Hematopoietic multipotent progenitor cell (in vitro differentiated cells): ENCODE data around the gene OLFML2A. TPM values are rescaled to one million over a fixed set of nuclear protein-coding genes. Genes with fewer than 3 reads are reported as not detected.
A peak's percentile ranks its signal among the peaks of the same experiment; 100 is the strongest.
"Not testable (repeated sequence)": the region's sequence is repeated elsewhere in the genome, so short reads cannot be mapped to it uniquely, and the experiment has no call there.

Source experiments
- DNase-seq, 3 donors: peaks; one replicate each; pipeline ENCODE4 v3.0.0-alpha.2; 2011 to 2015; ENCODE audit warnings: low read depth in 2 of 3, low spot score in 2 of 3
- total RNA-seq: library from RNA; depleted of rRNA; stranded (reverse); fragments of >200 nt; gene quantifications from one replicate; pipeline ENCODE4 v1.2.3, GENCODE V29; 2012

OLFML2A gene
- total RNA-seq, 1 donor = 1.9 TPM

GRCh38 chr9:124818431-124819281 lies 41.7 kb downstream of the OLFML2A start:
- DNase-seq = peak in 1 of 3 donors; percentile 28

DNA sequence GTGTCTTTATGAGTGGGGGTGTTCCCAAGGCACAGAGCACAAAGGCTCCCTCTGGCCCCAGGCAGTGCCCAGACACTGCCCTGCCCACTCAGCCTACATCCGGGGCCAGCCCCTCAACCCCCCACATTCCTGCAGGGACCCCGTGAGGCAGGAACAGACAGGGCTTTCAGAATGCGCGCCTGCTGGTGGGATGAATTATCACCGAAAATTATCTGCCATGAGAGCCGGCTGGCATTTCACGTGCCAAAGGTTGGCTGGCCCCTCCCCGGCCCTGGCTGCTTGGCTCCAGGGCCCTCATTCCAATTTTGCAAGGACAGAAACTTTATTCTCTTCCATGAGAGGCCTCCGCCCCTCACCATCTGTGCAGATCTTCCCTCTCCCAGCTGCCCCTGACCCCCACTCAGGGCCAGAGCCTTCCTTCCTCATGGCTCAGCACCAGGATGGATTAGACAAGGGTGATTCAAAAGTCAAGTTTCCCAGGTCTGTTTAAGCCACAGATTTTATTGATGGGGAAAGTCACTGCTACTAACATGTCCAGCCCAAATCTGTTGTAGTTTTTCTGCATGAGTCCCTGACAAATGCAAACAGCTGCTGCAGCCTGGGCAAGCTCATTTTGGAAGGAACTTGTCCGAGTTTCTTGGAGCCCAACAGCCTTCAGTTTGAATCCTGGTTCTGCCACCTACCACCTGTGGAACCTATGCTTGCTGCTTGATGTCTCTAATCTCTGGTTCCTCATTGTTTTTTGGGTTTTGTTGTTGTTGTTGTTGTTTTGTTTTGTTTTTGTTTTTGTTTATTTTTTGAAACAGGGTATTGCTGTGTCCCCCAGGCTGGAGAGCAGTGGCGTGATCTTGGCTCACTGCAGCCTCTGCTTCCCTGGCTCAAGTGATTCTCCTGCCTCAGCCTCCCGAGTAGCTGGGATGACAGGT lies 44.0 kb downstream of the OLFML2A start:
- no peak for DNase-seq

DNA sequence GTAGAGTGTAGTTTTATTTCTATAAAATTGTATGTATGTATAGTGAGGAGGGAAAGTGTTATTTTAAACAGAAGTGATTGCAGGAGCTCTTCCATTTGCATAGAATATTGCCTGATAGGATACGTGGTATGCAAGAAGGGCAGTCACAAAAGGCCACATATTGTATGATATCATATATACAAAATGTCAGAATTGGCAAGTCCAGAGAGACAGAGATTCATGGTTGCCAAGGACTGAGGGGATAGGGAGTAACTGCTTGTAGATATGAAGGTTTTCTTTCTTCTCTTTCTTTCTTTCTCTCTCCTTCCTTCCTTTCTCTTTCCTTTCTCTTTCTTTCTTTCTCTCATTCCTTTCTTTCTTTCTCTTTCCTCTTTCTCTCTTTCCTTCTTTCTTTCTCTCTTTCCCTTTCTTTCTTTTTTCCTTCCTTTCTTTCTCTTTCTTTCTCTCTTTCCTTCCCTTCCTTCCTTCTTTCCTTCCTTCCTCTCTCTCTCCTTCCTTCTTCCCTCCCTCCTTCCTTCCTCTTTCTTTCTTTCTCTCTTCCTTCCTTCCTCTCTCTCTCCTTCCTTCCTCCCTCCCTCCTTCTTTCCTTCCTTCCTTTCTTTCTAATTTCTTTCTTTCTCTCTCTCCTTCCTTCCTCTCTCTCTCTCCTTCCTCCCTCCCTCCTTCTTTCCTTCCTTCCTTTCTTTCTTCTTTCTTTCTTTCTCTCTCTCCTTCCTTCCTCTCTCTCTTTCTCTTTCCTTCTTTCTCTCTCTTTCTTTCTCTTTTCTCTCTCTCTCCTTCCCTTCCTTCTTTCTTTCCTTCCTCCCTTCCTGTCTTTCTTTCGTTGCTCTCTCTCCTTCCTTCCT lies 51.8 kb downstream of the OLFML2A start:
- no peak for DNase-seq

GRCh38 chr9:124829334-124829669 lies 52.4 kb downstream of the OLFML2A start:
- no peak for DNase-seq

DNA sequence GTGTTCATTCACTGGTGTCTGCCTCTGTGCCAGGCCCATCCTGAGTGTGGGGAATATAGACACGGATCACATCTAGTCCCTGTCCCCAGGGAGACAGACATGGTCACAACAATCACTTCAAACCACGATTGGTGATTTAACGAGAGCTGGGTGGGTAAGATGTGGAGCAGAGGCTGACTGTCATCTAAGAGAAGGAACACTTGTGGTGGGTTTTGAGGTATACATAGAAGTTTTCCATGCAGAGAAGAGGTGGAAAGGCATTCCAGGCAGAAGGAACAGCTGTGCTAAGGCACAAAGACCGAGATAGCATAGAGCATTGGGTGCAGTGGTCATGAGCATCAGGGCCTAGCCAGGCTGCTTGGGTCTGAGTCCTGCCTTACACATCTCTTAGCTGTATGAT lies 53.7 kb downstream of the OLFML2A start:
- no peak for DNase-seq

- DNase-seq = no peak
Observed at GRCh38 chr9:124831642-124832364, 54.9 kb downstream of the OLFML2A start.

- DNase-seq = no peak
Observed at GRCh38 chr9:124834591-124834990, 57.7 kb downstream of the OLFML2A start.

- DNase-seq = no peak
Observed at GRCh38 chr9:124835026-124835557, 58.2 kb downstream of the OLFML2A start.

DNA sequence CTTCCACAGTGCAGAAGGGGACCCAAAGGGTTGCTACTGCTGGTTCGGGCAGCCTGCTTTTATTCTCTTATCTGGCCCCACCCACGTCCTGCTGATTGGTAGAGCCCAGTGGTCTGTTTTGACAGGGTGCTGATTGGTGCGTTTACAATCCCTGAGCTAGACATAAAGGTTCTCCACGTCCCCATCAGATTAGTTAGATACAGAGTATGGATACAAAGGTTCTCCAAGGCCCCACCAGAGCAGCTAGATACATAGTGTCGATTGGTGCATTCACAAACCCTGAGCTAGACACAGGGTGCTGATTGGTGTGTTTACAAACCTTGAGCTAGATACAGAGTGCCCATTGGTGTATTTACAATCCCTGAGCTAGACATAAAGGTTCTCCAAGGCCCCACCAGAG lies 61.2 kb downstream of the OLFML2A start:
- DNase-seq = not testable (repeated sequence)

DNA sequence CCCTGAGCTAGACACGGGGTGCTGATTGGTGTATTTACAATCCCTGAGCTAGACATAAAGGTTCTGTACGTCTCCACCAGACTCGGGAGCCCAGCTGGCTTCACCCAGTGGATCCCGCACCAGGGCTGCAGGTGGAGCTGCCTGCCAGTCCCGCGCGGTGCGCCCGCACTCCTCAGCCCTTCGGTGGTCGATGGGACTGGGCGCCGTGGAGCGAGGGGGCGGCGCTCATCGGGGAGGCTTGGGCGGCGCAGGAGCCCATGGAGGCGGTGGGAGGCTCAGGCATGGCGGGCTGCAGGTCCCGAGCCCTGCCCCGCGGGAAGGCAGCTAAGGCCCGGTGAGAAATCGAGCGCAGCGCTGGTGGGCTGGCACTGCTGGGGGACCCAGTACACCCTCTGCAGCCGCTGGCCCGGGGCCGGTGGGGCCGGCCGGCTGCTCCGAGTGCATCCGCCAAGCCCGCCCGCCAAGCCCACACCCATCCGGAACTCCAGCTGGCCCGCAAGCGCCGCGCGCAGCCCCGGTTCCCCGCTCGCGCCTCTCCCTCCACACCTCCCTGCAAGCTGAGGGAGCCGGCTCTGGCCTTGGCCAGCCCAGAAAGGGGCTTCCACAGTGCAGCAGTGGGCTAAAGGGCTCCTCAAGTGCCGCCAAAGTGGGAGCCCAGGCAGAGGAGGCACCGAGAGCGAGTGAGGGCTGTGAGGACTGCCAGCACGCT lies 61.8 kb downstream of the OLFML2A start:
- not testable (repeated sequence) for DNase-seq

DNA sequence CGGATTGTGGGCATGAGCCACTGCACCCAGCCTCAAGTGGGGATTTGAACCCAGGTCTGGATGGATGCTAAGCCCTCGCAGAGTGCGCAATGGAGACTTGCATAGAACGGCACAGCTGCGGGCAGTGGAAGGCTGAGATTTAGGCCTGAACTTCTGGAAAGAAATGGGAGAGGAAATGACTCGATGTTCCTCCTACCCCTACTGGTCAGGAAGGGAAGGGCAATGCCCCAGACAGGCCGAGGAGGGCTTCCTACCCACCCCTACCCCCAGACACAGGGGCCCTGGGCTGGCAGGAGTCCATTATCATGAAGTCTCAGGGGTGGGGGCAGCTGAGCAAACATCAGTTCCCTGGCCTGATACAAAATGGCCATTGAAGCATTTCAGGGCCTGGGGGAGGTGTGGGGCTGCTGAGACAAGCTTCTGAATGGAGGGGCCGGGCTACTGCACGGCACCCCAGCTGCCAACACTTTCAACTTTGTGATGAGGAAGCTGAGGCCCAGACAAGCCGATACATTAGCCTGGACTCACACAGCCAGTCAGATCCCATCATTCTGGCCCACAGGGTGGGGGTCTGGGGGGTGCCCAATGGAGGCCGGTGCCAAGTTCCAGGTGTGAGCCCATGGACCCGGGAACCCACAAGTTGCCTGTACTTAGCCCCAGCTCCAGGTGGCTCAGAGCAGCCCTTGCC lies 62.8 kb downstream of the OLFML2A start:
- DNase-seq = peak in 1 of 3 donors; percentile 45

GRCh38 chr9:124840300-124840833 lies 63.4 kb downstream of the OLFML2A start:
- DNase-seq = no peak

GRCh38 chr9:124841075-124841821 lies 64.3 kb downstream of the OLFML2A start:
- no peak for DNase-seq

- no peak for DNase-seq
Observed at GRCh38 chr9:124843456-124844034, 66.6 kb downstream of the OLFML2A start.

- no peak for DNase-seq
Observed at GRCh38 chr9:124844291-124844690, 67.4 kb downstream of the OLFML2A start.

DNA sequence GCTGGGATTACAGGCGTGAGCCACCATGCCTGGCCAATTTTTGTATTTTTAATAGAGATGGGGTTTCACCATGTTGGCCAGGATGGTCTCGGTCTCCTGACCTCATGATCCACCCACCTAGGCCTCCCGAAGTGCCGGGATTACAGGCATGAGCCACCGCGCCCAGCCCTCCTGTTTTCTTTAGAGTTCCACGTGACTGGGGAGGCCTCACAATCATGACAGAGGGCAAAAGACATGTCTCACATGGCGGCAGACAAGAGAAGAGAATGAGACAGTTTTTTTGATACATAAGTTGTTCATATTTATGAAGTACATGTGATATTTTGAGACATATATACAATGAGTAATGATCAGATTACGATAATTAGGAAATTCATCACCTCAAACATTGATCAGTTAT lies 69.5 kb downstream of the OLFML2A start:
- not testable (repeated sequence) for DNase-seq

DNA sequence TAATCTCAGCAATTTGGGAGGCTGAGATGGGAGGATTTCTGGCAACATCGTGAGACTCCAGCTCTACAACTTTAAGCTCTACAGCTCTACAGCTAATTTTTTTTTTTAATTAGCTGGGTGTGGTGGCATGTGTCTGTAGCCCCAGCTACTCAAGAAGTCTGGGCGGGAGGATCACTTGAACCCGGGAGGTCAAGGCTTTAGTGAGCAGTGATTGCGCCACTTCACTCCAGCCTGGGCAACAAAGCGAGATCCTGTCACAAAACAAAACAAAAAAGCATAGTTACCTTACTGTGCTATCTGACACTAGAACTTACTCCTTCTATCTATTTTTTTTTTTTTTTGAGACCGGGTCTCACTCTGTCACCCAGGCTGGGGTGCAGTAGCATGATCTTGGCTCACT lies 70.0 kb downstream of the OLFML2A start:
- no peak for DNase-seq
